Superior temporal gyrus (tissue), 1 donor: ENCODE data around the gene STARD4.

Experiments
- DNase-seq: peaks from one replicate; pipeline ENCODE4 v3.0.0-alpha.2; 2016; ENCODE audit errors: extremely low spot score

The STARD4 gene

DNA sequence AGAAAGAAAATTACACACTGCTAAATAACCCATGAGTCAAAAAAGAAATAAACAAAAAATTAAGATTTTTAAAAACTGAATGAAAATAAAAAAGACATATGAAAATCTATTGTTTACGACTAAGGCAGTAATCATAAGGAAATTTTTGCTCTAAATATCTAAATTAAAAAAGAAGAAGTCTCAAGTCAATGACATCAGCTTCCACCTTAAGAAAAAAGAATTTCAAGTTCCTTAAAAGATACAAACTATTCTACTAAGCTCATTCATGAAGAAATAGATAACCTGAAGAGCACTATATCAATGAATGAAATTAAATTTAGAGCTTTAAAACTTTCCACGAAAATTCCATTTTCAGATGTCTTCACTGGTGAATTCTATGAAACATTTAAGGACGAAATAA lies 15.7 kb upstream of the STARD4 start:
- DNase-seq = no peak

DNA sequence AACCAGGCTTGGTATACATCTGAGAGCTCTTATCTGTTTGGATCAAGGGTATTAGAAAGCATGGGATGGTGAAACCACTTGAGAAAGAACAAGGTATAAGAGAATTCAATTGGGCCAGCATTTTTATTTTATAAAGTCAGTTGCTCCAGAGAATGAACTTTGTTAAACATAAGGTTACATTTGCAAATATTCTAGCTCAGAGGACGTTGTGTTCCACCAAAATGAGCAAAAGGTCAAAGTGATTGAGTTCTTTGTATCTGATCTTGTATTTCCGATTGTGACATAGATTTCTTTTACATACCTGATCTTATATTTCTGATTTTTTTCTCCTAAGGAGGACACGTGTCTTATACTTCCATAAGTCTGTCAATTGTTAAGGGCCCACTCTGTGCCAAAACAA lies 8.6 kb upstream of the STARD4 start:
- DNase-seq = no peak

DNA sequence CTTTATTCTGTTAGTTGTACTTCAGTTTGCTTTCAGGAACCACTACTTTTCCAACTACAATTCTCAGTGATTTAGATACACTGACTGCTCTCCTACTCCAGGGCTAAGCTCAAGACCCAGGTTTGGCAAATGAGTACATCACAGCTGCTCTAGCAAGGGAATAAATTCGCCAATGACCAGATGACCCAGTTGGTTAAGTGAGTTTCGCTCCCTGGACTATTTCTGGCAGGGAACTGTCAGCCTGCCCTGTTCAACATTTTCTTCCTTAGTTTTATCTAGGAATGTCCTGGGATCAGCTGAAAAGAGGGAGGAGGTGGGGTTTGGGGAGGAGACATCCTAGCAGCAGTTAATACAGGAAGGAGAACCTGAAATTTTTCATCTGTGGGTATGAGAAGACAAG lies 6.4 kb upstream of the STARD4 start:
- no peak for DNase-seq

DNA sequence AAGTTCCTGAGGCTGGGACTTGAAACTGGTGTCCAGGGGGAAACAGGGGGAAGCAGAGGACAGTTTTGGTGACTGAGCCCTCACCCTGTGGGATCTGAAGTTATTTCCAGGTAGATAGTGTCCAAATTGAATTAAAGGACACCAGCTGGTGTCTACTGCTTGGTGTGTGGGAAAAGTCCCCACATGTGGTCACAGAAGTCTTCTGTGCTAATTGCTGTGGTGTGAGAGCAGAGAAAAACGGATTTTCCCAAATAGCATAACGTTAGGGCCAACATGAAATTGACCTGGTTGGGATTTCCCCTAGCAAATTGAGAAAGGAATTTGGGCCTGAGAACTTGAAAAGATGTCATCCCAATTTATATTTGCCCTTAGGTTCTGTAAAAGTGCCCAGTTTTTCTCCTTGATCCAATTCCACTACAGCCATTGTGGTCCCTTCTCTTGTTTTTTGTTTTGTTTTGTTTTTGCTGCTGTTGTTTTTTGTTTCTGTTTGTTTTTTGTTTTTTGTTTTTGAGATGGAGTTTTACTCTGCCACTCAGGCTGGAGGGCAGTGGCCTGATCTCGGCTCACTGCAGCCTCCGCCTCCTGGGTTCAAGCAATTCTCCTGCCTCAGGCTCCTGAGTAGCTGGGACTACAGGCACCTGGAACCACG lies 5.6 kb upstream of the STARD4 start:
- no peak for DNase-seq

DNA sequence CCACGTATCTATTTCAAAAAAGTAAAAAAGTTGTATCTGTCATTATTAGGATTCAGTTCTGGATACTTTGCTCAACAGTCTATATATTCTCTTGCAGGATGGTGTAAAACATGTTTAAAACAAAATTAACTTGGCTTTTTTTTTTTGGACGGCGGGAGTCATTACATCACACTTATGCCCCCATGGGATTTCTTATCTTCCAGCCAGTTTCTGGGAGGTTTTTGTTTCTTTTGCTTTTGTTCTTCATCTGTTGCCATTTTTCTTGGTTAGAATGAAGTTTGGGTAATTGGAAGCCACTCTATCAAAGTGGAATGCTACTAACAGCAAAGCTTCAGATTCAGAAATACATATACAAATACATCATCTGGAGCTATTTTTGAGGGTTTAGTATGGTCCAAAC lies 1.8 kb upstream of the STARD4 start:
- DNase-seq = no peak

DNA sequence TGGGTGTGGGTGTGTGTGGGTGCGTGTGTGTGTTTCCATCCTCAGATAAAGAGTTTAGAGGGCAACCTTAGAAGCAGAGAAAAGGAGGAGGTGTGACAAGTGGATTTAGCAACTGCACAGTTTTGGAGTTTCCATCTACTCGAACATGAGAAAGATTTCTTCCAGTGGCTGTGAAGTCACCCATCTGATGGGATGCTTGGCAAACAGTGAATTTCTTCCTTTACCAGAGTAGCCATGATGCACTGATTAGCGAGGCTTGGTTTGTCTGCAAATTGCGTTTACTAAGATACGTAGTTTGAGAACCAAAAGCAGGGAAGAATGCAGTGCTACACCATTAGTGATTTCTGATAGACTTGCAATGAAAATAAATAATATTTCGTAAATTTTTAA lies 791 bp upstream of the STARD4 start:
- peak; percentile 72 for DNase-seq

DNA sequence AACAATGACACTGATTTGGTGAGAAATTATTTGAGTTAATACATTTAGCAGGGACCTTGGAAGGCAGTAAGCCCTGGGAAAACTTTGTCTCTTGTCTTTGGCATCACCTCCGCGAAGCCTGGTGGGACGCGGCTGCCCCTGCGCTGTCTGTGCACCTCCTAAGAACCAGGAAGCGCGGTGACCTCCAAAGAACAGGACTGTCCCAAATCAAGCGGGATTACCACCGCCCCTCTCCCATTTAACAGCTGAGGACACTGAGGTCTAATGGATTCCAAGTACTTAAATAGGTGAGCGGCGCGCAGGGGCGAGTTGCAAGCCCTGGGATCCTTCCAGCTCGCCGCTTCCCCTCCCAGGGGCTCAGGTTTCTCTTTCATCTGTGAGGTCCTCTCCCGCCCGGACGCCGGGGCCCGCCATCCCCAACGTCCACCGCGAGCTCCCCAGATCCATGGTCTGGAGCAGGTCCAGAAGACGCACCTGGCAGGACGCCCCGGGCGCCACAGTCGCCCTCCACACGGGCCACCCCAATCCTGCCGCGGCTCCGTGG lies 432 bp downstream of the STARD4 start:
- DNase-seq = peak; percentile 40

DNA sequence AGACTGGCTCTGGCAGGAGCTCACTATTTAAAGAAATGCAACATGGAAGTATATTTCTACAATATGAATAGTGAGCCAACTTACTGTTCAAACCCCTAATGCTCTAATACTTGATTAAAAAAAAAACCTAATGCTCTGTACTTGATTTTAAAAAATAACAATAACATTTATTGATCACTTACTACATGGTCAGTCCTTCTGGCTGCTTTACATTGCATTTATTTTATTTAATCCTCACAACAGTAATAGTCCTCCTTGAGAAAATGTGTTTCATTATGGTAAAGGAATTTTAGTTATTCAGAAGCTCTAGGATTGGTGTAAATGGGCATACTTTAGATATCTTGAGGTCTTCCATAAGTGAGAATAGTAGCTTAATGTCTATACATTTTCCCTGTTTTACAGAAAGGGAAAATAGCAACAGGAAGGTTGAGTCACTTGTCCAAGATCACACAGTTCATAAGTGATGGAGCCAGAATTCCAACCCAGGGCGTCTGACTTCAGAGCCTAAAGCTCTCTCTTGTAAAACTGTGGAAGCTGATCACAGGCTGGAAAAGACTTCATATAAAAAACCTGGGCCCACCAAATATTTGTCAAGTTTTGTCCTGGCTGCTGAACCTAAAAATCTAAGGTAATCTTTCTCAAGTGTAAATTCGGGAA lies 1.0 kb downstream of the STARD4 start:
- peak; percentile 51 for DNase-seq

DNA sequence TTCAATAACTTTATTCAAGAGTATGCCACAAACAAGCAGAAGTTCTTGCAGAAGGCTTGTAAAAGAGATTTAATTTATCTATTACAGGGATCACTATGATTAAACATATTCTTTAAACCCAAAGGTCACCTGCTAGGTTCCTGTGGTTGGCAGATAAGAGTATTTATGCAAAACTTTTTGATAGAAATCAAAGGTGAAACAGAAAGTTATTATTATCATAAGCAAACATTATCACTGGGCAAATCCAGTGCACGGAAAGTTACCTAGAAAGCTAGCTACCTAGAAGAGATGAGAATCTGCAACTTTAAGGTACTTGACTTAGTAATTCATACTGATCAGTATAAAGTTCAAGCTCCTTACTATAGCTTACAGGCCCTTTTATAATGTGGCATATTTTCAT lies 3.2 kb downstream of the STARD4 start:
- peak; percentile 40 for DNase-seq

DNA sequence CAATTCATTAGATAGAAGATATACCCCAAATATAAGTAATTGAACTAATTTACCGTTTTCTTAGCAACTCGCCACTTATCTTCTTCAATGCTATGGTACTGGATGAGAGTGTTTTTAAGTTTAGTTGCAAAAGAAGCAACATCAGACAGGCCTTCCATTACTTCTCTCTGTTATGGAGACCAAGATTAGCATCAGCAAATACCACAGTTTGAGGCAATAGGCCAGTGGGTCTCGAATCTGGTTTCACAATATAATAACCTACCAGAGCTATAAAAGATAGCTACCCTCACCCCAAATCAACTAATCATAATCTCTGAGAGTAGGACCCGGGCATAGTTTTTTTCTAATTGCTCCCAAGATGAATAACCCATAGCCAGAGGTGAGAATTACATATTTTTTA lies 5.1 kb downstream of the STARD4 start:
- no peak for DNase-seq

DNA sequence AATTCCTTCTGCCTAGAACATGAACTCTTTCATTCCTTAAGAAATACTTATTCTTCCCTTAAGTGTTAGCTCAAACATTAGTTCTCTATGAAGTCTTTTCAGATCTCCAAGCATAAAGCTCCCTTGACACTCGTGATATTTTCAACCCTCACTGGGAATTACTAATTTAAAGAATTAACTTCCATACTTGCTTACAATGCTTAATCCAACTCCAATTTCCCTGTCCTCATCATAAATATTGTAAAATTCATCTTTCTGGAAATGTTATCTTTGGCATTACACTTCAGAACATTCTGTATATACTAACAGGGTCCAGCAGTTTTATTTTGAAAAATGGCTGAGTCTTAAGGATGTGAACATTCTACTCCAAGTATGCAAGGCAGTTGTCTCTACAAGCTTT lies 7.2 kb downstream of the STARD4 start:
- peak; percentile 39 for DNase-seq

DNA sequence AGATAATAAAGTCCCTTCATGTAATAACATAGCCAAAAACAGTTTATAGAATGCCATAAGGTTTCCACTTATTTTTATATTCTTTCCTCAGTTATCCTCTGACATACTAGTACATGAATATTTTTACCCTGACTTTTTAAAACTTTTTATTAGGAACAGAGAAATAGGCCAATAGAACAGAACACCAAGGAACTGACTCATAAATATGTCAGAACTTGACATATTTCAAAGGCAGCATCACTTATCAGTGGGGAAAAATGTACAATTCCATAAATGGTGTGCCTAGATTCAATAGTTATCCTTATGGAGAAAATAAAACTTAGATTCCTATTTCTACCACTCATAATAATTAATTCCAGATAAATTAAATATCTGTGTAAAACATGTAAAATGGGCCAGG lies 9.4 kb downstream of the STARD4 start:
- no peak for DNase-seq

DNA sequence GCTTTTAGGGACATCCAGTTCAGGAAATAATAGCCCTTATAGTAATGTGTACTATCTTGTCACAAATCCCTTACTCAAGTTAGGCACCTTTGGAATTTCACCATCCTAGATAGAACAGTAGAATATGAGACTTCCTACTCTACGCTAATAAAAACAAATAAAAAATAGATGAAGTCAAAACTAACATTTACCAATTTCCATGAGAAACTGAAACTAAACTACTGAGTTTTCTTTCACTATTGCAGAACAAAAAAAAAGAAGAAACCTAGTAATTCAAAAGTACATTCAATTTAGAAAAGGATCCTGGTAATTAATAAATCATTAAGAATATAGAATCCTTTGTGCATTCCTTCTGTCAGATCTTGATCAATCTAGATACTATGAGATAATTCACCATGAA lies 14.0 kb downstream of the STARD4 start:
- DNase-seq = no peak

DNA sequence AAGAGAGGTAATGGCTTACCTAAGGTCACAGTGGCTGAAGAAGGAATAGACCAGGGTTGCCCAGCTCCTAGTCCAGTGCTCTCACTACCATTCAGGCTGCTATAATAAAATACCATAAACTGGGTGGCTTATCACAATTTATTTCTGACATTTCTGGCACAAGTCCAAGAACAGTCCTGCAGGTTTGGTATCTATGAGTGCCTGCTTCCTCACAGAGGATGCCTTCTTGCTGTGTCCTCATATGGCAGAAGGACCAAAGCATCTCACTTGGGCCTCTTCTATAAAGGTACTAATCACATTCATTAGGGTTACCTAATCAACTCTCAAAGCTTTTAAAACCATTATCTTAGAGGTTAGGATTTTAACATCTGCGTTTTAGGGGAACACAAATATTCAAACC lies 17.2 kb downstream of the STARD4 start:
- no peak for DNase-seq

DNA sequence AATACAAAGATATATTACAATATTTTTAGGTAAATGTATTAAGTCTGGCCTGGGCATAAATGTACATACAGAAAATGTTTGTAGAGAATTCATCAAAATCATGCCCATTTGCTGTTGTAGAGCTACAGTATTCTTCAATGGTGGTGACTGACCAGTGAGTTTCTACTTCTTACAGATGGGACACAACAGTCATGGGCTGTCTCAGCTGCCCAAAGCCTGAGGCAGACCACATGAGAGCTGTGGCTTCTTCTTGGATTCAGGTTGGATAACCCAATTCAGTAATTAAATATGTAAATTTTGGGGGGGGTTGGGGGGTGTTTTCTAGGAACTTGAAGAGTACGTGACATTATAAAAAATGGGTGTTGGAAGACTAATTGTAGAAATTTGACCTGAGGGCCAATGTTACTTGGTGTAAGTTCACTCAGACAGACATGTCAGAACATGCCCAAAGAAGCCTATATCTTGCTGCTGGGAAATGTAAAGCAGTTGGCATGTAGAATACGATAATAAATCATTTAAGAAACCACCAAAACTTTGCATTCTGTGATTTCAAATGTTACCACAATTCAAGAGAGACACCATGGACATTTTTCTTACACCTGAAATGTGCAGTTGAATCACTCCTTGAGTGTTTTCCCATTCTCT lies 17.9 kb downstream of the STARD4 start:
- DNase-seq = no peak

DNA sequence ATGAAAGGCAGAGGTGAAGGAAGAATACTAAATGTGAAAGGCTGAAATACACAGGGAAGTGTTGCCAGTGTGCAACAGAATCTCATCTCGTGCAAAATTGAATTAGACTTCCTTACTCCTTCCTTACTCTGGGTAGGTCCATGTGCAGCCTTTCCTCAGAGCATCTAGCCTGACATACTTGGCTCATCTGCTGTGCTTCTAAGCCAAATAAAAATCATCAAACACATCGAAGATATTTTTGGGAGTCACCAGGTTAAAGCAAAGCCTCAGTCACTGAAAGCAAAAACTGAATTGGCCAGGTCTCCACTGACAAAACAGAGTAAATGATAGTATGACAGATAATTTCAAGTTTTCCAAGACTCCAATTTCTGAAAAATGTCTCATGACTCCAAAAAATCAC lies 19.3 kb downstream of the STARD4 start:
- DNase-seq = no peak

DNA sequence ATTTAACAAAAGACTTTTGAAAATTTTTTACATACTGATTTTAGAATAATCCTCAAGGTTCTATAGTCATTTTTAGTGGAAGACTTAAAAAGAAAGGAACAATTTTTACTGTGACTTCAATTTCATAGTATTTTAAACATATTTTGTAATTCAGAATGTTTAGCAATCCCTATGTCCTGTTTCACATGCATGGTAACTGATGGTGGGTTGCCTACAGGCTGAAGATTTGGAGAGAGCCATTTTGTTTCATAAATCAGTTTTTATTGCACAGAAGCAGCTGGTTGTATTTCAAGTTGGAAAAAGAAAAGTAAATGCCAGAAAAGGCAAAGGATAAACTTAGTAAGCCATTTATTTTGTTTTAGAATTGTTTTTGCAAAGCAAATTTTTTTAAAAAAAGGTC lies 24.0 kb downstream of the STARD4 start:
- no peak for DNase-seq

DNA sequence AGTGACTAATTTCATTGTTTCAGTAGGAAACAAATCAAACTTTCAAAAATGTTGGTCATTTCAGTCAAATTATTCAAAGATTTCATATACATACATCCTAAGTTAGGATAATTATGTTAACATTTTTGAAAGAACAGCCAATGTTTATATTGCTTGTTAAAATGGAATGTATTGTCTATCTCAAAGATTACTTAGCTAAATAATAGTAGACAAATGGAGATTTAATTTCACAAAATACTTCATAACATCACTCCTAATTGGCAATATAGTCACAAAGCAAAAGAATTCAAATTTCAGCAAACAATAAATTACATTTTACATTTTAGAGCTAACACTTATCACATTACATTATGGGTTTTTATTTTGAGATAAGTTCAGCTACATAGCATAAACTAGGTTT lies 25.4 kb downstream of the STARD4 start:
- DNase-seq = no peak

DNA sequence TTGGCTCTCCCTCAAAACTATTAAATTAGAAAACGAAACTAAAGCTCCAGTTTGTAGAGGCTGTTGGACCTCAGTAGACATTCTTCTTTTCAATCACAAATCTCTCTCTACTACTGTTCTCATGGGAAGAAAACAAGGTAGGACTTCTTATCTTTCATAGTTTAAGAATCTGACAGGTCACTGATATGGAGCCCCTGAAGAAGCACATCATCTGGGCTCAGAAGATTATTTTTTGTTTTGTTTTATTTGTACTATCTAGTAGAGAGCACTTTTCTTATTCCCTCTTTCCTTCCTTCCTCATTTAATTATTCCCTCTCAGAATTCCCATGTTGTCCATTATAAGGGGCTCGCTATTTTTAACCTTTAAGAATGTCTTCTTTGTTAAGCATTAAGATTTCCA lies 26.3 kb downstream of the STARD4 start:
- DNase-seq = no peak

DNA sequence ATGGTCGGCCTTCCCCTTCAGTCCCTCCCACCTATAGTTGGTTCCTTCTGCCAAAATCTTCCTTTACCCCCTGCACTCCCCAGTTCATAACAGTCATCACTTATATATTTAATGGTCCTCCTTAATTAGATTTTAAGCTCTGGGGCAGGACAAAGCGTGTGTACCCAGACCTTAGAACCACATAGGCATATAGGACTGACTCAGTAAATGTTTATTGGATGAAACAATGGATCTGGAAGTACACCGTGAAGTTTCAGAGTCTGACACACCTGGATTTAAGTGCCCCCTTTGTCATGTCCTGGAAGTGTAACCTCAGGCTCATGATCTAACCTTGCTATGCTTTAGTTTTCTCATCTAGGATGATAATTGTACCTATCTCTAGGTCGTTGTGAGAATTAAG lies 32.0 kb downstream of the STARD4 start:
- DNase-seq = no peak

DNA sequence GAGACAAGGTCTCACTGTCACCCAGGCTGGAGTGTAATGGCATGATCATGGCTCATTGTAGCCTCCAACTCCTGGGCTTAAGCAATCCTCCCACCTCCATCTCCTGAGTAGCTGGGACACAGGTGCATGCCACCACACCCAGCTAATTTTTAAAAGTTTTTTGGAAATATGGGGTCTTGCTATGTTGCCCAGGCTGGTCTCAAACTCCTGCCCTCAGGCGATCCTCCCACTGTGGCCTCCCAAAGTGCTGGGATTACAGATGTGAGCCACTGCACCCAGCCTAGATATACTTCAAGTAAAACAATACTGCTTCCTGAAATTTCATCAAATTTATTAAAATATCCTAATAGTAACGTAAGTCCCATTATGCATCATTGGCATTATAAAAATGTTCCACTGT lies 33.4 kb downstream of the STARD4 start:
- no peak for DNase-seq

DNA sequence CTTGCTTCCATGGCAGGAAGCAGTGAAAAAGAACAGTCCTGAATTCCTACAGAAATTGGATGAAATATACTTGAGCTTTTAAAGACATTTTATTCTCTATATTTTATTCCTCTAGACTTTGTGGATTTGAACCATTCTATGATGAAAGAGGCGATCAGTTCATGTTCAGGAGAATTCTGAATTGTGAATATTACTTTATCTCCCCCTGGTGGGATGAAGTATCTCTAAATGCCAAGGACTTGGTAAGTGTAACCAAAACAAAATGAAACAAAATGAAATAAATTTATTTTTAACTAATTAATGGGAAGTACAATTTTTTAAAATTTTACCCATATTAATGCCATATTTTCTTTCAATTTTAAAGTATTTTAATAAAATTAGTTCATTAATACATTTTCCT lies 34.1 kb downstream of the STARD4 start:
- no peak for DNase-seq

DNA sequence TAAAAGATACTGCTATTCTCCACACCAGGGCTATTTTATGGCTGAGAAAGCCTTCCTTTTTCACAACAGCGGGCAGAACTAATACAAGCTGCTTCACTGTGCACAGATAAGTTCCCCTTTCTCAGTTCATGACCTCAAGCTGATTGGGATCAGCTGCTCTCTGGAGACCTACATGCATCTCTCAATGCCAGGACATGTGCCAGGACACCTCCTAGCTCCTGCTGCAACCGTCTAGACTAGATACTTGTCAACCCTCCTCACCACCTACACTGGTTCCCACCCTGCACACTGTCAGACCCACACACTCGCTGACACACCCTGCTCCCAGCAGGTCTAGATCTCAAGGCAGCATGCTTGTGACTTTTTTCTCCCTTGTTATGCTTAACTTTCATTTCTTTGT lies 39.8 kb downstream of the STARD4 start:
- DNase-seq = no peak
